Fibroblast of skin of abdomen (primary cell): ENCODE results near the gene NOTCH1.

ENCODE experiments used
- DNase-seq: peaks from one replicate; pipeline ENCODE4 v3.0.0-alpha.2; 2013

Gene NOTCH1

DNA sequence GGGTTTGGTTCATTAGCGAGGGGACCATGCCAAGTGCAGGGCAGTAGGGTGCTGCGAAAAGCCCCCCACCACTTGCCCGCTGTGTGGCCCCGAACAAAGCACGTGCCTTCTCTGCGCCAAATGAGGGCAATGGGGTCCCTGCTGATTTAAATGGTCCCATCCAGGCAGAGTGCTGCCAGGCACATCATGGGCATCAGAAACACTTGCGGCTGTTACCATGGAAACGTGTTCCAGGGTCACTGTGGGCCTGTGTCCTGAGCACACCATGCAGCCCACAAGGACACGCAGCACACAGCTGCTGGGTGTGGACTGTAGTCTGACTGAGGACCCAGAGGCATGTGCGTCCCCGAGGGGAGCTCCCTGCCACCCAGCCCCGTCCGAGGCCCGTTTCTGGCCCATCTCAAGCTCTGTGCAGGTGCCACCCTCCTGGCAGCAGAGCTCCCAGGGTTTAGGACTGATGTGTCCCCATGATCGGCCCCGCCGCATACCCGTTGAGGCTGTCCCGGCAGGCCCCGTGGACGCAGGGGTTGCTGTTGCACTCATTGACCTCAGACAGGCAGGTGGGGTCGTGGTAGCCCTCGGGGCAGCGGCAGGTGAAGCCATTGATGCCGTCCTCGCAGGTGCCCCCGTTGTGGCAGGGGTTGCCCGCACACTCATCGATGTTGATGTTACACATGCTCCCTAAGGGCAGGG is 31.7 kb downstream of the NOTCH1 start:
- DNase-seq: no peak

DNA sequence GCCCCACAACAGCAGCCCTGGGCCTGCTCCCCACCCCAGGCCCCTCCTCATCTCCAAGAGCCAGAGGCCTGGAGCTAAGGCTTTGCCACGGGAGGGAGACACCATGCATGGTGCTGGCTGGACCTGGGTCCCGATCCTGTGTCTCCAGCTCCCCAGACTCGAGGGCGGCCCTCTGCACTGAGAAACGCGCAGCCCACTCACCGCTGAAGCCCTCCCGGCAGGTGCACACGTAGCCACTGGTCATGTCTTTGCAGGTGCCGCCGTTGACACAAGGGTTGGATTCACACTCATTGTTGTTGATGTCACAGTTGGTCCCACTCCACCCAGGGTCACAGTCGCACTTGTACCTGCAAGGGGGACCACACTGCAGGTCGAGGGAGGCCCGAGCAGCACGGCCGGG is 32.7 kb downstream of the NOTCH1 start:
- DNase-seq: no peak

DNA sequence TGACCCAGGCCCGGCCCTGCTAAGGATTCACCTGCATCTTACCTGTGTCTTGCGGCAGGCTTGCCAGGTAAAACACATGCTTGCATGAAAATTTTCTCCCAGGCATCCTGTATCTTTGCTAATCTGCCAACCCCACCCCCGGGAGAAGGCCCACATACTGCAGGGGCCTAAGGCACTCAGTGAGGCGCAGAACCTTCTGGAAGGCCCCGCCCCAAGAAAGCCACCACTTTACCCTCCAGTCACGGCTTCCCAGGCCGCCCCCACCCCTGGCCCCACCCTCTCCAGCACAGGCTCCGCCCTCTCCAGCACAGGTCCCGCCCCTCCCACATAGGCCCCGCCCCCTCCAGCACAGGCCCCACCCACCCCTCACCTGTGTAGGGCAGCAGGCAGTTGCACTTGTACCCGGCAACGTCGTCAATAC is 33.2 kb downstream of the NOTCH1 start:
- no peak for DNase-seq

DNA sequence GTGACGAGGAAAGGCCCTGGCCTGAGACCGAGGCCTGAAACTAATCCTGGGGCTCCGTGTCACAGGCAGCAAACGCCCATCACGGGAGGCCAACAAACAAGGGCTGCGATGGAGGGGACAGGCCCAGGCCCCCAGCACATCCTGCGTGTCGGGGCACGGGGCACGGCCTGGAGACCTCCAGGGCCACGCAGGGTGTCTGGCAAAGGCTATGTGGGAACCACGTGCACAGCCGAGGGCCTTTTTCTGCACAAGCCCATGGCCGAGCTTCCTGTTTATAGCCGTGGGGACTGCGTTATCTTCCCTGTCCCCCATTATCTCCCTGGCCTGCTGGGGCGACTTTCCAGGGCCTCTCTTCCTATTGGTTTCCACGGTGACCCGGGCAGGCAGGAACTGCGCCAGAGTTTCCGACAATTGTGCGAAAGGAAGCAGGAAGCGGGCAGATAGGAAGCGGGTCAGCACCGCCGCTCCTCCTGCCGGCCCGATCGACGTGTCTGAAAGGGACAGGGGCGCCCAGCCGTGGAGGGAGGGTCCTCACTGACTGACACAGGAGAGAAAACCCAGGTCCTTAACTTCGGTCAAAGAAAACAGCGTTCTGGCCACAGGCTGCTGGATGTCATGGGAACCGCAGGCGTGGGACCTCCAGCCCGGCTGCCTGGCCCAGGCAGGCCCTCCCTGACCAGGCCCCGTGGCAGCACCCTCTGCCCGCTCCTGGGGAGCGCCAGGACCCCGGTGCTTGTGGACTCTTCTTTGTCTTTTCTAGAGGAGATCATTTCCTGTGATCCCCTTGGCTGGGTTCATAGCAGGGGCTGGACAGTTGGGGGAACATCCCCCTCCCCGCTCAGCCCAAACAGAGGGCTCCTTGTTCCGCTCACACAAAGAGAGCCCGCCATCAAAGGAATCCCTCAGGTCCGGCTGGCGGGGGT is 33.9 kb downstream of the NOTCH1 start:
- no peak for DNase-seq

DNA sequence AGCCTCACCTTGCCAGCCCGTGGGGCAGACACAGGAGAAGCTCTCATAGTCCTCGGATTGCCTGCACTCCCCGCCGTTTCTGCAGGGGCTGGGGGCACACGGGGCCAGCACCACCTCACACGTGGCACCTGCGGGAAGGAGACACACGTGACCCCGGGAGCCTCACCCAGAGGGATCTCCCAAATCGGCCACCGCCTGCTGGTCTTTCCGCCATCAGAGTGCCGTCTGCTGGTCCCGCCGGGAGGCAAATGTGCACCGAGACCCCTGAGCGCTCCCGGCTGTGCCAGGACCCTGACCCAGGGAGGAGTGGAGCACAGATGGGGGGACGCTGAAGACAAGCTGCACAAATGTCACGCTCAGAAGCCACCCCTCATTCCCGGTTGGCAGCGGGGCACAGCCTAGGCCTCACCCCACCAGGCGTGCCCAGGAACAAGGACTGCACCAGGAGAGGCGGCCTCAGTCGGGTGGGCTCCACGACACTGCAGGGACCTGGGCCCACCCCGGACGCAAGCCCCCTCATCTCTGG is 34.6 kb downstream of the NOTCH1 start:
- no peak for DNase-seq

DNA sequence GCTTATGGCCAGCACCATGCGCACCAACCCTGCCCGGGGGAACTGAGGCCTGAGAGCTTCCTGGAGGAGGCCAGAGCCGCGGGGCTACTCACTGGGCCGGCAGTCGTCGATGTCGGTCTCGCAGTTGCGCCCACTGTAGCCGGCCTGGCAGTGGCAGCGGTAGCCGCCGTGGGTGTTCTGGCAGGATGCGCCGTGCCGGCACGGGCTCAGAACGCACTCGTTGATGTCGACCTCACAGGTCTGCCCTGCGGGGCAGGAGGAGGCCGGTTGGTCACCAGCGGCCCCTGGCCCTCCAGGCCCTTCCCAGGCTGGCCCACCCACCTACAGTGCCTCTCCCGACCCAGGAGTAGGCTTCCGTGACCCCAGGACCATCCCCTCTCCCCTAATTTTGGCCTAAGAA is 35.3 kb downstream of the NOTCH1 start:
- no peak for DNase-seq

DNA sequence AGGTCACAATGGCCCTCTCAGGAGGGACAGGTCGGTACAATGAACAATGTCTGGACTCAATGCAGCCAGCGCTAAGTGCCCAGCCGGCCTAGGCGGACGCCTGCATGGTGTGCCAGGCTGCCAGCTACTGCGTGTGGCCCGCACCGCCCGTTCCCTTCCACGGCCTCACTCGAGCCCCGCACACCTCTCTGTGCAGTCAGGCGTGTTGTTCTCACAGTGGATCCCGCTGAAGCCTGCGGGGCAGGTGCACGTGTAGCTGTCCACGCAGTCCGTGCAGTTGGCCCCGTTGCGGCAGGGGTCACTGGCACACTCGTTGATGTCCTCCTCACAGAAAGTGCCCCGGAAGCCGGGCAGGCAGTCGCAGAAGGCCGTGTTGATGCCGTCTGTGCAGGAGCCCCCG is 36.3 kb downstream of the NOTCH1 start:
- no peak for DNase-seq

DNA sequence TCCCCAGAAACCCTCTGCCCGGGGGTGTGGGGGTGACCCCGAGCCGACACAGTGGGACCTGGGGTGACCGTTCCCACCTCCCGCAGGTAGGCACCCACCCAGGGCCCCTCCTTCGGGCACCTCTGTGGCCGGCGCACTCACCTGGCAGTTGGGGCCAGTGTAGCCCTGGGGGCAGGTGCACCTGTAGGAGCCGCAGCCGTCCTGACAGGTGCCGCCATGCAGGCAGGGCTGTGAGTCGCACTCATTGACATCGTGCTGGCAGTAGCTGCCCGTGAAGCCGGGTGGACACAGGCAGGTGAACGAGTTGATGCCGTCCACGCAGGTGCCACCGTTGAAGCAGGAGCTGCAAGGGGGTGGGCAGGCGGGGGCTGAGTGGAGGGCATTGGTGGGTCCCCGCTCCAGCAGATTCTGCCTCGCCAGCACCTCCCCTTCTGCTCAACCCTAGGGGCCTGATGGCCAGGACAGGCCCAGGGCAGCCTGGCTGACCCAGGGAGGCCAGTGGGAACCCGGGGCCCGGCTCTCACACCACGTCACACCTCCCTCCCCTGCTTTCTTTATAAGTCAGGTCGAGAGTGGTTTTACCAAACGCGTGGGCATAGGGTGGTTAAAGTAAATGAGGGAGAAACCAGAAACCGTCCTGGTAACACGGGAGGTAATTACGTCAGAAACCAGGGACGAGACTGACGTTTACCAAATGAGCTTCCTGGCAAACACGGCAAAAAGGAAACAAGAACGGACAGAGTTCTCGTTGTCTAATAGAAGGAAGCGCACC is 36.9 kb downstream of the NOTCH1 start:
- DNase-seq: no peak

DNA sequence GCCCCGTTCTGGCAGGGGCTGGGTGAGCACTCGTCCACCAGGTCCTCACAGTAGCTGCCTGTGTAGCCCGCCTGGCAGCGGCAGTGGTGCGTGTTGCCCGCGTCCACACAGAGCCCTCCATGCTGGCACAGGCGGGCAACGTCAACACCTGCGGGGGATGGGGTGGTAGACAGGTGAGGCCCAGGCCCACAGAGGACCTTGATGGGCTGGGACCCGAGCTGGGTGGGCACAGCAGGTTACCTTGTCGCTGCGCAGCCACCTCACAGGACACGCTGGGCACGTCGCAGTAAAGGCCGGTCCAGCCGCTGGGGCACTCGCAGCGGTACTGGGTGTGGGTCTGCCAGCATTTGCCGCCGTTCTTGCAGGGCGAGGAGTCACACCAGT is 37.9 kb downstream of the NOTCH1 start:
- DNase-seq: no peak

DNA sequence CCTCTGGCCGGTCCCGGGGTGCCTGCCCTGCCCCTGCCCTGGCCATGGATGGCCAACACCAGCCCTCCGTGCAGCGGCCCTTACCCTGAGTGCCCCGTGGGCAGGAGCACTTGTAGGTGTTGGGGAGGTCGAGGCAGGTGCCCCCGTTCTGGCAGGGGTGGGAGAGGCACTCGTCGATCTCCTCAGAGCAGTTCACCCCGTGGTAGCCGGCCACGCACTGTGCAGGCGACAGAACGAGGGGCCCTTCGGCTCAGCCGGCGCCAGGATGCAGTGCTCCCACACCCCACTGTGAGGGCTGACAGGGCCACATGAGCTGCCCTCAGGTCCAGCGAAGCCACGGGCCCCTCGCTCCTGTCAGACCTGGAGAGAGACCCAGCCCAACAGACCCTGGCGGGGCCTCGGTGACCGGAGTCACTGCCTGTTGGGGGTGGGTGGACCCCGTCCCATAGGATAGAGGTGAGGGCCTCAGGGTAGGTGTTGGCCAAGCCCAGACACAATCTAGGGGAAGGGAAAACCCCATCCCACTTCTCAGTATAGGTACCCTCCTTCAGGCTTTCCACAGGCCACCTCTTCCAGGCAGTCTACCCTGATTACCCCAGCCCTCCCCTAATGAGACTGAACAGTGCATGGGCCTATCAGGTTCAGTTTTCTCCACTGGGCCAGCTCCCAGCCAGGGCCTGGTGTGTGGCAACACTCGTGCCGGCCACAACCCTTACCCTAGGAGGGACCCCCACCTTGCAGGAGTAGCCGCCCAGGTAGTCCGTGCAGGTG is 38.4 kb downstream of the NOTCH1 start:
- no peak for DNase-seq

DNA sequence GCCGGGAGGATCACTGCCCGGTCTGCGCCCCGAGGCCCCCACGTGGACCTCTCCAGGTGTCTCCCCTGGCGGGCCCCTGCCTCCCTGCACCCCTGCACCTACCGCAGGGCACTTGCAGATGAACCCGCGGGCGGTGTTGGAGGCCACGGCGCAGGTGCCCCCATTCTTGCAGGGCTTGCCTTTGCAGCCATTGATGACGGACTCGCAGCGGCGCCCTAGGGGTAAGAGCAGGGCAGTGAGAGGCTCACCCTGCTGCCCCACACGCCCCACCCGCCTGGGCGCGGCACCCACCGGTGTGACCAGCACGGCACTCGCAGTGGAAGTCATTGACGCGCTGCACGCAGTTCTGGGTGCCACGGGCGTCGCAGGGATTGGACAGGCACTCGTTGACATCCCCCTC is 39.4 kb downstream of the NOTCH1 start:
- no peak for DNase-seq

DNA sequence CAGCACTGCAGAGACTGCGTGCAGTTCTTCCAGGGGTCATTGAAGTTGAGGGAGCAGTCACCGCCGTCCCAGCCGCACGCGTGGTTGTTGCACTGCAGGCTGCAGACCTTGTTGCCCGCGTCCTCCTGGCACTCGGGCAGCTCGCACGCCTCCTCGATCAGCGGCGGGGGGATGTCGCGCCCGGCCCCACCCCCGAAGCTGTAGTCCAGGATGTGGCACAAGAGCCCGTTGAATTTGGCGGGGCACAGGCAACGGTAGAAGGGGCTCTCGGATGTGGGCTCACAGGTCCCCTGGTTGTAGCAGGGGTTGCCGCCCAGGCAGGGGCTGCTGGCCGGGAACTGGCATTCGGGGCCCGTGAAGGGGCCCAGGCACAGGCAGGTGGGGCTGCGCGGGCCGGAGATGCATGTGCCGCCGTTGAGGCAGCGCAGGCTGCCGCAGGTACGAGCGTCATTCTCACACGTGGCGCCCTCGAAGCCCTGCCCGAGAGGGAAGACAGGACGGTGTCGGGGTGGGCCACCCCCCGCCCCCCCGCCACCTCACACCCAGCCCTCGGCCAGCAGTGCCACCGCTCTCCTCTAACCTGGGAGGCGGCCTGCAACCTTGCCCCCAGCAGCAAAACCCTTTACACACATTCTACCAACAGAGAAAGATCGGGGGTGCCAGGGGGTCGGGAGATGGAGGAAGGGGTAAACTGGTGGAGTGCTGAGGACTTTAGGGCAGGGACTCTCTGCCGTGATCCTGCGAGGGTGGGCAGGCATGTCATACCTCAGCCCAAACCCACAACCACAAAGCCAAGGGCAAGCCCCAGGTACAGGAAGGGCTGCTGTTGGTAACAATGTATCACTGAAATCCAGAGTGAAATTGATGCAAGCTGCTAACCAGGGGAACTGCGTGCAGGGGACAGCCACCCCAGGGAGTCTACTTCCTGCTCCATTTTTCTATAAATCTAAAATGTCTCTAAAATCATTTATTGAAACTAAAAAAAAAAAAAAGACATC is 40.1 kb downstream of the NOTCH1 start:
- DNase-seq: no peak

DNA sequence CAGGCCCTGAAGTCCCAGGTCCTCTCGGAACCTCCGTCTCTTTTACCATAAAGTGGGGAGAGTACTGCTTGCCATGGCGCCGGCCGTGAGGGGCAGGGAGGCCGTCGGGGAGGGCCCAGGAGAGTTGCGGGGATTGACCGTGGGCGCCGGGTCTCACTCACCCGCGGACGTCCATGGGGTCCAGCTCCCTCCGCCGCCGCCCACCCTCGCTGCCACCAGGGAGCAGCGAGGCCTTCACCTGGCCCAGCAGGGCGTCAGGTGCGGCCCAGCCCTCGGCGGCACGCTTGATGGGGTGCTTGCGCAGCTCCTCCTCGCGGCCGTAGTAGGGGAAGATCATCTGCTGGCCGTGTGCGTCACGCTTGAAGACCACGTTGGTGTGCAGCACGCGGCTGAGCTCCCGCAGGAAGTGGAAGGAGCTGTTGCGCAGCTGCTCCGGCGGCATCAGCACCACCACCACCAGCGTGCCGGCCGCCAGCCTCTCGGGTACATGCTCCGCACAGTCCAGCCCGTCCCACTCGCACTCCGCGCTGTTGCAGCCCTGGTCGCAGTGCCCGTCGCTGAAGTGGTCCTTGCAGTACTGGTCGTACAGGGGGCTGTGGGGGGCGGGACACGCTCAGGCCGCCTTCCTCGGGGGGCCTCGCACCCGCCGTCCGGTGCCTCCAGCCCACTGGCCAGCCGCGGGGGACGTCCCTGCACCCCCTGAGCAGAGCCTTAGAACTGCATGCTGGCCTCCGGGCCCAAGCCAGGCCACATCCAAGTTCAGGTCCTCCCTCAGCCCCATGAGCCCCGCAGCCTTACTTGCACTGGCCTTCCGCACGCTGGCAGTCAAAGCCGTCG is 41.1 kb downstream of the NOTCH1 start:
- no peak for DNase-seq

DNA sequence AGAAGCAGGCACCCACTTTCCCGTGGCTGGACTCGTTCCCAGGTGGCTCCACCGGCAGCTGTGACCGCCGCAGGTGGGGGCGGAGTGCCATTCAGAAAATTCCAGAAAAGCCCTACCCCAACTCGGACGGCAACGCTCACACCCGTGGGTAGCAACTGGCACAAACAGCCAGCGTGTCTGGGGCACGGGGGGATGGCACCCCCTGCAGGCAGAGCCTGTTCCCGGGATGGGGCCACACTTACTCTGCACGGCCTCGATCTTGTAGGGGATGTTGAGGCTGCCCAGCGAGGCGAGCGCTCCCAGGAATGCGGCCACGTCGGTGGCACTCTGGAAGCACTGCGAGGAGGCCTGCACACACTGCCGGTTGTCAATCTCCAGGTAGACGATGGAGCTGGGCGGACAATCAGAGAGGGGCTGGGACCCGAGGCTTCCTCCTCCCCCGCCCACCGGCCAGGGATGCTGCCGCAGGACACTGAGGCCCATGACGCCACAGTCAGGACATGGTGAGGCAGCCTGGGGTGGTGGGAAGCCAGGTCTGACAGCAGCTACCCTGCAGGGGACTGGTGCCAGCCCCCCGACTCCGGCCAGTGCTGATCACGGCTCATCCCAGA is 42.8 kb downstream of the NOTCH1 start:
- DNase-seq: no peak

DNA sequence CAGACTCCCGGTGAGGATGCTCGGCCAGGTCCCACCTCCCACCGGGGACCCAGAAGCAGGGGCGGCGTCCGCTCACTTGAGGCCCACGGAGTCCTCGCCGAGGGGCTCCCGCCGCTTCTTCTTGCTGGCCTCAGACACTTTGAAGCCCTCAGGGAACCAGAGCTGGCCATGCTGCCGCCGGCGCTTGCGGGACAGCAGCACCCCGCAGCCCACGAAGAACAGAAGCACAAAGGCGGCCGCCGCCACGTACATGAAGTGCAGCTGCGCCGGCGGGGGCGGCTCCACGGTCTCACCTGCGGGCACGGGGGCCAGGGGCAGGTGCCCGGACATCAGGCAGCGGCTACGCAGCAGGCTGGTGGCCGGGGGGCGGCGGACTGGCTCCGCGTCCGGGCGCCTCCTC is 43.7 kb downstream of the NOTCH1 start:
- no peak for DNase-seq

DNA sequence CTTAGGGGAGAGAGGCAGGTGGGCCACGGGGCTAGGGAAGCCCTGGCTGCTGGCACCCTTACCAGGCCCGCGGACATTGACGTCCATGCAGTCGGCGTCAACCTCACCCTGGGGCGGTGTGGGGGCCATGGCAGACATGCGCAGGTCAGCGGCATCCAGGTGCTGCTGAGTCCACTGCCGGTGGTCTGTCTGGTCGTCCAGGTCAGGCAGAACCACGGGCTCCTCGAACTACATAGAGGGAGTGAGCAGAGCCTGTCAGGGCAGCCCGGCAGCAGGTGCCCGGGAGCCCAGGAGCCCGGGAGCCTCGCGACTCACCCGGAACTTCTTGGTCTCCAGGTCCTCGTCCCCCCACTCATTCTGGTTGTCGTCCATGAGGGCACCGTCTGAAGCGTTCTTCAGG is 44.2 kb downstream of the NOTCH1 start:
- no peak for DNase-seq

DNA sequence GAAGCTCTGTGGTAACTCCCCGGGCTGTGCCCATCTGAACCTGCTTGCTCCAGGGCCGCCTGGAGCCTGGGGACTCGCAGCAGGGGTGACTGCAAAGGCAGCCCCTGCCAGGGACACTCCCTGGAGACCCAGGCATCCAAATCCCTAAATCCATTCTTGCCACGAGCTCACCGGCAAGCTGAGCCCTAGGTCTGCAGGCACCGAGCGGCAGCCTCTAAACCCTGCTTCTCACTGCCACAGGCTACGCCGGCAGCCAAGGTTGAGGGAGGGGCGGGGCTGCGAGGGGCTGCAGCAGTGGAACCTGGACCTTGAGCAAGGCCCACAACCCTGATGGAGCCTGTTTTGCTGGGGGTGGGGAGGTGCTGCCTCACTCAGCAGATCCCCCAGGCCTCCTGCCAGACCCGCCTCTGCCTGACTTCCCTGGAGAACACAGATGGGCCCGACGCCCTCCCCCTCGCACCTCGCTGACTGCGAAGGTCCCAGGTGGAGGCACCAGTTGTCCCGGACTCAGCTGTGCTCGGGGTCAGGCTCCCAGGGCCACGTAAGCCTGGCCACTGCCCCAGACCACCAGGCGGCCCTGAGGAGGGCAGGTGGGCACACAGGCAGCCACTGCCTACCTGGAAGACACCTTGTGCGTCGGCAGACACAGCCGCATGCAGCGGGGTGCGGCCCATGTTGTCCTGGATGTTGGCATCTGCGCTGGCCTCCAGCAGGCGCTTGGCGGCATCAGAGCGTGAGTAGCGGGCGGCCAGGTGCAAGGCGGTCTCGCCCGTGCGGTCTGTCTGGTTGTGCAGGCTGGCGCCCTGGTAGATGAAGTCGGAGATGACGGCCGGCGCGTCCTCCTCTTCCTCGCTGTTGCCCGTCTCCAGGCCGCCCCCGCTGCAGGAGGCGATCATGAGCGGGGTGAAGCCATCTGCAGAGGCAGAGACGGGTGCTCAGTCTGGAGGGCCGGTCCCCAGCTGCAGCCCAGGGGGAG is 45.6 kb downstream of the NOTCH1 start:
- no peak for DNase-seq
